GM12801 (cell line): ENCODE results near the gene C20orf96.

ENCODE experiments used
- TF ChIP-seq, protein P1 (sequence below): IDR thresholded peaks from one replicate; pipeline ENCODE4 v1.5.1; 2011; ENCODE audit warnings: control low read depth; ENCODE audit not compliant: insufficient read length; ENCODE audit errors: extremely low read depth

C20orf96 gene

DNA sequence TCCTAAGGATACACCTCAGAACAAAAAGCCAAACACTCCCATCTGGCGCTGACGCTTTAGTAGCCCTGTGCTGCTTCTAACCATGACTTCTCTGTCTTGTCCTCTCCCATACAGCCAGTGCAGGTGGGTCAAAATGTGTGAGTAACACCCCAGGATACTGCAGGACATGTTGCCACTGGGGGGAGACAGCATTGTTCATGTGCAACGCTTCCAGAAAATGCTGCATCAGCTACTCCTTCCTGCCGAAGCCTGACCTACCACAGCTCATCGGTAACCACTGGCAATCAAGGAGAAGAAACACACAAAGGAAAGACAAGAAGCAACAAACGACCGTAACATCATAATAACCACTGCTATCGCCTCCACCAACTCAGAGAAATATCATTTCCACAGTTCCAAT lies 31.6 kb downstream of the C20orf96 start:
- TF ChIP-seq, protein P1, sequence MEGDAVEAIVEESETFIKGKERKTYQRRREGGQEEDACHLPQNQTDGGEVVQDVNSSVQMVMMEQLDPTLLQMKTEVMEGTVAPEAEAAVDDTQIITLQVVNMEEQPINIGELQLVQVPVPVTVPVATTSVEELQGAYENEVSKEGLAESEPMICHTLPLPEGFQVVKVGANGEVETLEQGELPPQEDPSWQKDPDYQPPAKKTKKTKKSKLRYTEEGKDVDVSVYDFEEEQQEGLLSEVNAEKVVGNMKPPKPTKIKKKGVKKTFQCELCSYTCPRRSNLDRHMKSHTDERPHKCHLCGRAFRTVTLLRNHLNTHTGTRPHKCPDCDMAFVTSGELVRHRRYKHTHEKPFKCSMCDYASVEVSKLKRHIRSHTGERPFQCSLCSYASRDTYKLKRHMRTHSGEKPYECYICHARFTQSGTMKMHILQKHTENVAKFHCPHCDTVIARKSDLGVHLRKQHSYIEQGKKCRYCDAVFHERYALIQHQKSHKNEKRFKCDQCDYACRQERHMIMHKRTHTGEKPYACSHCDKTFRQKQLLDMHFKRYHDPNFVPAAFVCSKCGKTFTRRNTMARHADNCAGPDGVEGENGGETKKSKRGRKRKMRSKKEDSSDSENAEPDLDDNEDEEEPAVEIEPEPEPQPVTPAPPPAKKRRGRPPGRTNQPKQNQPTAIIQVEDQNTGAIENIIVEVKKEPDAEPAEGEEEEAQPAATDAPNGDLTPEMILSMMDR, result no peak

DNA sequence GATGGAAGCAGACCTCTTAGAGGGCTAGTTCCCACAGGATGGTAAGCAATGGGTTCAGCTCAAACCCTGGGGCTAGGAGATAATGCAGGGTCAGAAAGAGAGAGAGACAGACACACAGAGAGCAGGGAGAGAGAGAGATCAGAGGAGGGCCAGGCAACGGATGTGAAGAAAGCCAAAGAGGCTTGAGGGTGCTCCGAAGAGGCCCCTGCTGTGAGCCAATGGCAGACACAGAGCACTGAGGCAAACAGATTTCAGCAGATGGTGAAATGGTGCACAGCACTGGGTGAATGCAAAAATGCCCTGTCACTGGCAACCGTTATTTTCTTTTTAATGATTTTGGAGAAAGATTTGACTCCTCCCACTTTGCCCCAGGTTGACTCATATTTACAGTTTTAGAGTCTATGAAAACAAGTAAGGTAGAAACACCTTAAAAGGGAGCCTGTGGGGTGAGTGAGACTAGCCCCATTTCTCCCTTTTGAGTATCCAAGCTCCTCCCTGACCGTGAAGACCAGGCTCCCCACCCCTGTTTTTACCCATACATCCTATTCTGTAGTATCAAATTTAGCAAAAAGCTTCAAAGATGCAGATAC lies 32.2 kb downstream of the C20orf96 start:
- TF ChIP-seq, protein P1, result no peak

DNA sequence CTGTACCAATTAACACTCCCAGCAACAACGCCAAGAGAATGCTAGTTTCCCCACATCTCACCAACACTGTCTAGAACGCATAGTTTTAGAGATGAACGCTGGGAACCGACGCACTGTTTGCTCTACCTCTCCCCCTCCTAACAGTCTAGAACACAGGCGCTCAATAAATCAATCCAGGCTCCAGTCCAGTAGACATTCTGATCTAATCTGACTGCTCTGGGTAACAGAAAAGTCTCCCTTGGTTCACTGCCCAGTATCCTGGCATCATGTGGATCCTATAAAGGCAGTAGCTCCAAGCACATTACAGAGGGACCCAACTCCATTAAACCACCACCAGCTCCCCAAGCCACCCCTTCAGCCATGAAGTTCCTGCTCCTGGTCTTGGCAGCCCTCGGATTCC lies 33.1 kb downstream of the C20orf96 start, which contains the start of gene DEFB132:
Gene DEFB132, plus strand, starts transcription at position 306 of the 400 bp plus-strand sequence. Its CDS starts 55 bp downstream, at position 361.
- TF ChIP-seq, protein P1, result no peak

DNA sequence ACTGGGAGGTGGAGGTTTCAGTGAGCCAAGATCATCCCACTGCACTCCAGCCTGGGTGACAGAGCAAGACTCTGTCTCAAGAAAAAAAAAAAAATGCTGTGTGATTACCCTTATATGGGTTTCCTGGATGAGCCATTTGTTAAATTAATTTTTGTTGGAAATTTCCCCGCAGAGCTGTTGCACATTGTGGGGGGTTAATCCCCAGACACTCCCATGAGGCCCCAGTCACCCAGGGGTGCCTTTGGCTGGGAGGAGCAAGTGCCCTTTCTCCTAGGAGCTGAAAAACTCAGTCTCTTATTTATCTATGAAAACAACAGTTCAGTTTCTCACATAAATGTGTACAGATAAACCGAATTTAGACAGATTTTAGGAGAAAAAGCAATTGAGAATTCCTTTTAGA lies 37.7 kb downstream of the C20orf96 start:
- TF ChIP-seq, protein P1, result no peak

DNA sequence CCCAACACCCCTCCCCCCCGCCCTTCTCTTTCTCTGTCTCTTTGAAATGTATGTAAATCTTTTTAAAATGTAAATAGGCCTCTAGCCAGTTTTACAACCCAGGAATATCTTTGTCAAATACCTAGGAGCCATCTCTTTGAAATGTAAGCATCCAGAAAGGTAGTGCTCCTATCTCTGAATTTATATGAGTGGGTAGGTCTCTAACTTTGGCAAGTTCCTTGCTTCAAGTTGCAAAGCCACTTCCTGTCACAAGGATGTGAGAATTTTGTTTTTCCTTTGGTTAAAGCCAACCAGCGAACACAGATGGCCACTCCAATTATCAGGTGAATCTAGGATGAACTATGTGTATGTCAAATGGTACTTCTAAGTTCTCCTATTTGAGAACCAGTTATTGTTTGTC lies 39.2 kb downstream of the C20orf96 start:
- TF ChIP-seq, protein P1, result no peak

DNA sequence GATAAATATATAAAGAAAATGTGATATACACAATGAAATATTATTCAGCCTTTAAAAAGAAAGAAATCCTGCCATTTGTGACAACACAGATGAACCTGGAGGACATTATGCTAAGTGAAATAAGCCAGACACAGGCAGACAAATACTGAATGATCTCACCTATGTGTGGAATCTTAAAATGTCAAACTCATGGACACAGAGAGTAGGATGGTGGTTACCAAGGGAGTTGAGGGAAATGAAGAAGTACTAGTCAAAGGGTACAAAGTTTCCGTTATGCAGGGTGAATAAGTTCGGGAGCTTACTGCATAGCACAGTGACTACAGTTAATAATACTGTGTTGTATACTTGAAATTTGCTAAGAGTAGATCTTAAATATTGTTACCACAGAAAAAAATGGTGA lies 47.6 kb downstream of the C20orf96 start:
- TF ChIP-seq, protein P1, result no peak

DNA sequence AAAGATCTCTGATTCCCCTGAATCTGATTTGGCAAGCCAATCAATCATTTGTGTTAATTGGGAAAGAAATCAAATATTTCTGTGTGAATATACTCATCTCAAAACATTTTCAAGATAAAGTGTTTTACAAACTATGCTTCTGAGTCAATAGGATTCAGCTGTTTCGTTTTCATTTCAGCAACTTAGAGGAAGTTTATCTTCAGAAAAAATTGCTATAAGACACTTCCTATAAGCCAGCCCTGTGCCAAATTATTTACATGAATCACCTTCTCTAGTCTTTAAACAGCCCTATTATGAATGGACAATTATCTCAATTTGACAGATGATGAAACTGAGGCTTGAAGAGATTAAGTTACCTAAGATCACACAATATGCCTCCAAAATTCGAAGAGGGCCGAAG lies 52.6 kb downstream of the C20orf96 start:
- TF ChIP-seq, protein P1, result no peak
